HG03571 (cell line): ENCODE results near the gene DGKQ.
"Not testable (repeated sequence)": the region's sequence is repeated elsewhere in the genome, so short reads cannot be mapped to it uniquely, and the experiment has no call there.

Experiments used
- ATAC-seq: cut with Tn5 transposase; IDR thresholded peaks from one replicate; pipeline ENCODE4 v1.9.1; 2021; ENCODE audit not compliant: unreplicated experiment

DGKQ gene

GRCh38 chr4:982291-982690 lies 8.9 kb upstream of the DGKQ start:
- ATAC-seq: no peak

- ATAC-seq: no peak
Measured at GRCh38 chr4:978957-979701, 5.8 kb upstream of the DGKQ start.

DNA sequence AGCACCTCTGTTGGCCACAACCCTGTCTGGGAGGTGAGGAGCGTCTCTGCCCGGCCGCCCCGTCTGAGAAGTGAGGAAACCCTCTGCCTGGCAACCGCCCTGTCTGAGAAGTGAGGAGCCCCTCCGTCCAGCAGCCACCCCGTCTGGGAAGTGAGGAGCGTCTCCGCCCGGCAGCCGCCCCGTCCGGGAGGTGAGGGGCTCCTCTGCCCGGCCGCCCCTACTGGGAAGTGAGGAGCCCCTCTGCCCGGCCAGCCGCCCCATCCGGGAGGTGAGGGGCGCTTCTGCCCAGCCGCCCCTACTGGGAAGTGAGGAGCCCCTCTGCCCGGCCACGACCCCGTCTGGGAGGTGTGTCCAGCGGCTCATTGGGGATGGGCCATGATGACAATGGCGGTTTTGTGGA lies 2.6 kb upstream of the DGKQ start:
- ATAC-seq: not testable (repeated sequence)

GRCh38 chr4:974668-975067 lies 1.3 kb upstream of the DGKQ start:
- no peak for ATAC-seq

GRCh38 chr4:972651-973424 lies 531 bp downstream of the DGKQ start:
- ATAC-seq: peak; percentile 34

GRCh38 chr4:971666-972500 lies 1.5 kb downstream of the DGKQ start:
- ATAC-seq: no peak

GRCh38 chr4:970854-971520 lies 2.4 kb downstream of the DGKQ start:
- no peak for ATAC-seq

DNA sequence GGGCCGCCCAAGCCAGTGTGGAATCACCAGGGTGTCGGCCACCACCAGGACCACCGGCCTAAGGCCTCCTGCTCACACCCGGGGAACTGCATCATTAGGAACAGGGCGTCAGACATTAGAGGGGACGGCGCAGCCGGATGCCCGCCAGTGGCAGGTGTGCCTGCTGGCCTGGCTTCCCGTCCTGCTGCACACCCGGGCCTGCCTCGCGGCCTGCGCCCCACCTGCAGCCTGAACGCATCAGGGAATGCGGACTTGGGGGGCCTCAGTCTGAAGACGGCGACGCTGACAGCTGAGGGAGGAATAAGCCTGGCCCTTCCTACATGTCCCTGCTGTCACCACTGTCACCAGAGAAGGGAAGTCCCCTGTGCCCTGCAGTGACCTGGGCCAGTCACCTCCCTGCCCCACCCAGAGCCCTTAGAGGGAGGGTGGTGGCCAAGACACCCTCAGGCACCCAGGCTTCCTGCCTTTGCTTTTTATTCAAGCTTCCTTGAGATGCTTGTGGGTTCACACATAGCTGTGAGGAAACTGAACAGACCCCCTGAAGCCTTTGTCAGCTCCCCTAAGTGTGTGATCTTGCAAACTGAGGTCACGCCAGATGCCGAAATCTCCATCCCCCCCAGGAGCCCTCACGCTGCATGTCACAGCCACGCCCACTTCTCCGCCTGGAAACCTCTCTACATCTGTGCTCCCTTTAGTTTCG lies 3.2 kb downstream of the DGKQ start:
- no peak for ATAC-seq

GRCh38 chr4:968621-969394 lies 4.6 kb downstream of the DGKQ start:
- no peak for ATAC-seq

DNA sequence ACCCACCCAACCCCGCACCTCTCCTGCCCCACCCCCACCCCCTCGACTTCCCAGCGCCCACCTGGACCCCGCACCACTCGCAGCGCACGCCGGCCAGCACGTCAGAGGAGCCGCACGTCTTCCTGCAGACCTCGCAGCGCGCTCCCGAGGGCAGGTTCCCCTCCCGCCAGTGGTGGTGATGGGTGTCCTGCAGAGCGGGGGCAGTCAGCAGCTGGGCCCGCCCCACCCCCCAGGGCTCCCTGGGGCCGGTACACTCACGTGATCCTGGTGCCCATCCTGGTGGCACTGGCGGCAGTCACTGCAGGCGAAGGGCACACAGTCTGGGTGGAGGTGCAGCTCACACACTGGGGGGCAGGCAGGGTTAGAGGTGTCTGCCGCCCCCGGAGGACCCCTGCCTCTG lies 5.1 kb downstream of the DGKQ start:
- ATAC-seq: no peak

- ATAC-seq: no peak
Measured at GRCh38 chr4:967113-968104, 6.0 kb downstream of the DGKQ start.

- no peak for ATAC-seq
Measured at GRCh38 chr4:966266-967112, 6.9 kb downstream of the DGKQ start.

DNA sequence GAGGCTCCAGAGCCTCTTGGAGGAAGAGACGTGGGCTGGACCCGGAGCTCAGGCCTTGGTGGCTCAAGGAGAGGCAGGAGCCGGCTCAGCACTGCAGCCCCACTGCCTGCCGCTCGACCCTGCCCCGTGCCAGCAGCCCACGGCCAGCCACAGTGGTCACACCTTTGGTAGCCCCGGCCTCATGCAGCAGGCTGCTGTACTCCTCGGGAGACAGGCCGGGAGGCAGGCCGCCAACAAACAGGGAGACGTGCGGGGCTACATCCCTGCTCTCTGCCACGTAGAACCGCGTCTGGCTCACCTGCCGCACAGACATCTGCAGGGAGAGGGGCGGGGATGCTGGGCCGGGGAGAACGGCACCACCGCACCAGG lies 7.6 kb downstream of the DGKQ start:
- no peak for ATAC-seq

DNA sequence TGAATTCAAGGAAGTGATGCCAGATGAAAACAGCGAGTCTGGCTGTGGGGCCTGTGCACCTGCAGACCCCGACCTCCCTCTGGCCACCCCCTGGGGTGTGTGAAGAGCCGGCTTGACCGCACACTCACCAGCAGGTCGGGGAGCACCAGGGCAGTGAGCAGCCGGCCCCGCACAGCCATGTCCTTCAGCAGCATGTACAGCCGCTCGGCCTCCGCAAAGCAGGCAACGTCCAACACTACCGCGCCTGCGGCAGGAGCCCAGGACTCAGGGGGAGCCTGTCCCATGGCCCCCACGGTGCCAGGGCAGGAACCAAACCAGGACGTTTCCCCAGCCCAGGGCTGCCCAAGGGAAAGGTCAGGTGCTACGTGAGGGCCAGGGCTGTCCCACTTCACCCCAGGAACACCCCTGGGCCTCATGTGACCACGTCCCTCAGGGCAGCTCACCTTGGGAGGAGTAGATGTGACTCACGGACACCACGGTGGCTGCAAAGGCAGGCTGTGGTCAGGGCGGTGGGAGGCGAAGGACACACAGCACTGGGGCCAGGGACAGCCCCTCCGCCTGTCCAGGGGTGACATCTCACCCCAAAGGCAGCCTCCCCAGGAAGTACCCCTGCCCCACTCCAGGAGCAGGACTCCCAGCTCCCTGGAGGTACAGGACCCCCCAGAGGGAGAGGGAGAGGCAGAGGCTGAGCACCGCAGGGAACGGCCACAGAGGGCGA lies 8.2 kb downstream of the DGKQ start:
- ATAC-seq: no peak

- no peak for ATAC-seq
Measured at GRCh38 chr4:964346-965025, 8.9 kb downstream of the DGKQ start.
